GM12878 (cell line): ENCODE data around the gene PHC1. TPM values are rescaled to one million over a fixed set of nuclear protein-coding genes. Genes with fewer than 3 reads are reported as not detected.

Experiments
- ATAC-seq: fragments of 200-7000 bp; cut with Tn5 transposase; 3 replicates; pipeline ENCODE4 v1.9.1; 2020; ENCODE audit warnings: mild to moderate bottlenecking, moderate library complexity
- BruUV-seq: library from RNA; stranded (reverse); fragments of 400-500 nt; replicated peaks from 2 replicates; lab custom pipeline; 2021; lab: Mats Ljungman, UMichigan
- CTCF ChIA-PET: fragments of 300-600 bp; sonication (Branson Sonifier 250); formaldehyde crosslinking; extraction: SDS; loops from one replicate; lab custom pipeline; 2021; ENCODE audit warnings: inconsistent platforms; lab: Yijun Ruan, JAX
- POLR2A ChIA-PET: fragments of 350-600 bp; formaldehyde crosslinking; extraction: SDS; loops from one replicate; lab custom pipeline; 2021; ENCODE audit warnings: inconsistent platforms; lab: Charles Lee
- RAD21 ChIA-PET: fragments of 300-600 bp; sonication (Branson Sonifier 250); formaldehyde crosslinking; loops from one replicate; lab custom pipeline; 2023; ENCODE audit warnings: antibody characterized with exemption; ENCODE audit not compliant: unreplicated experiment; lab: Charles Lee
- SMC1A ChIA-PET: fragments of 300-600 bp; sonication (Branson Sonifier 250); formaldehyde crosslinking; loops from one replicate; lab custom pipeline; 2023; ENCODE audit not compliant: unreplicated experiment, uncharacterized antibody; lab: Charles Lee
- DNase-seq: peaks from one replicate; pipeline ENCODE4 v3.0.0-alpha.2; 2011; ENCODE audit warnings: low read depth, low spot score
- FAIRE-seq: peaks from 3 replicates; lab custom pipeline; 2011; peaks lifted over from hg19 to GRCh38; lab: Jason Lieb, UNC
- H2AFZ ChIP-seq: 2 replicates; pipeline ENCODE4 v1.6.0; 2011; ENCODE audit warnings: low read depth, low read length, control low read depth; ENCODE audit not compliant: control insufficient read depth
- H3K27ac ChIP-seq: 2 replicates; pipeline ENCODE4 v1.5.1; 2011; ENCODE audit warnings: control low read depth; ENCODE audit not compliant: control insufficient read depth, insufficient read depth
- H3K27me3 ChIP-seq, 2 experiments: replicated peaks in 1 of 2; 2 replicates each; pipeline versions ENCODE4 v1.6.0 to v1.6.1; 2011; ENCODE audit warnings: low read length in 1 of 2; ENCODE audit not compliant: control insufficient read depth in 2 of 2, insufficient read depth in 2 of 2
- H3K36me3 ChIP-seq, 2 experiments: 2 replicates each; pipeline ENCODE4 v1.5.1; 2011; ENCODE audit warnings: low read length in 1 of 2; ENCODE audit not compliant: control insufficient read depth in 2 of 2, insufficient read depth in 2 of 2
- H3K4me1 ChIP-seq: 2 replicates; pipeline ENCODE4 v1.6.1; 2011; ENCODE audit warnings: mild to moderate bottlenecking, low read length, moderate library complexity, mixed read lengths; ENCODE audit not compliant: control insufficient read depth, insufficient read depth
- H3K4me2 ChIP-seq: 2 replicates; pipeline ENCODE4 v1.6.0; 2011; ENCODE audit warnings: control low read depth; ENCODE audit not compliant: control insufficient read depth, insufficient read depth
- H3K4me3 ChIP-seq: fragments of 200-600 bp; sonication (generic); 2 replicates; pipeline ENCODE4 v1.5.1; 2016
- H3K79me2 ChIP-seq: 2 replicates; pipeline ENCODE4 v1.6.0; 2011; ENCODE audit warnings: low read length; ENCODE audit not compliant: control insufficient read depth, insufficient read depth
- H3K9ac ChIP-seq: 2 replicates; pipeline ENCODE4 v1.8.0; 2011; ENCODE audit warnings: low read length, control low read depth, mixed read lengths; ENCODE audit not compliant: control insufficient read depth, insufficient read depth
- H3K9me3 ChIP-seq: replicated peaks from 3 replicates; pipeline ENCODE4 v1.5.1; 2011; ENCODE audit warnings: mild to moderate bottlenecking, low read length; ENCODE audit not compliant: control insufficient read depth, insufficient read depth
- H4K20me1 ChIP-seq: 2 replicates; pipeline ENCODE4 v1.6.0; 2011; ENCODE audit not compliant: control insufficient read depth, insufficient read depth
- EED ChIP-seq: sonication (generic); IDR thresholded peaks from 2 replicates; pipeline ENCODE4 v1.6.1; 2016; ENCODE audit warnings: antibody characterized with exemption, low read depth
- ESRRA ChIP-seq: IDR thresholded peaks from 2 replicates; pipeline ENCODE4 v1.6.1; 2012; ENCODE audit warnings: mild to moderate bottlenecking, low read length, improper control_type of control experiment
- HDAC2 ChIP-seq: fragments of 200-600 bp; sonication (generic); IDR thresholded peaks from 2 replicates; pipeline ENCODE4 v1.6.1; 2017
- HDAC6 ChIP-seq: fragments of 200-600 bp; sonication (generic); IDR thresholded peaks from one replicate; pipeline ENCODE4 v1.8.0; 2017; ENCODE audit warnings: antibody characterized with exemption; ENCODE audit not compliant: unreplicated experiment
- KAT2A ChIP-seq: conservative IDR thresholded peaks from 2 replicates; pipeline ENCODE4 v1.6.1; 2011; ENCODE audit warnings: low read depth, low read length; ENCODE audit not compliant: control insufficient read depth
- NFXL1 ChIP-seq: fragments of 450-650 bp; IDR thresholded peaks from 2 replicates; pipeline ENCODE4 v1.6.1; 2017; ENCODE audit warnings: antibody characterized with exemption, mild to moderate bottlenecking, borderline replicate concordance
- NR2C1 ChIP-seq: fragments of 450-650 bp; IDR thresholded peaks from 2 replicates; pipeline ENCODE4 v1.6.1; 2017; ENCODE audit warnings: antibody characterized with exemption, mild to moderate bottlenecking, moderate library complexity
- PAX5 ChIP-seq: IDR thresholded peaks from 2 replicates; pipeline ENCODE4 v1.6.1; 2011; ENCODE audit warnings: low read depth, low read length, borderline replicate concordance
- PAX8 ChIP-seq: fragments of 450-650 bp; IDR thresholded peaks from 2 replicates; pipeline ENCODE4 v1.6.1; 2017; ENCODE audit warnings: mild to moderate bottlenecking, moderate library complexity
- RFX5 ChIP-seq: IDR thresholded peaks from 2 replicates; pipeline ENCODE4 v1.6.1; 2011; ENCODE audit warnings: low read depth, low read length, improper control_type of control experiment
- RUNX3 ChIP-seq: IDR thresholded peaks from 2 replicates; pipeline ENCODE4 v1.6.1; 2012; ENCODE audit warnings: low read length, inconsistent platforms
- SMARCA5 ChIP-seq: fragments of 450-650 bp; IDR thresholded peaks from 2 replicates; pipeline ENCODE4 v1.6.1; 2017; ENCODE audit warnings: mild to moderate bottlenecking
- TCF12 ChIP-seq: IDR thresholded peaks from 2 replicates; pipeline ENCODE4 v1.6.1; 2011; ENCODE audit warnings: low read depth, mild to moderate bottlenecking, low read length
- YBX1 ChIP-seq: fragments of 450-650 bp; IDR thresholded peaks from 2 replicates; pipeline ENCODE4 v1.6.1; 2016; ENCODE audit warnings: antibody characterized with exemption
- YY1 ChIP-seq: IDR thresholded peaks from 2 replicates; pipeline ENCODE4 v1.6.1; 2011; ENCODE audit warnings: low read depth, mild to moderate bottlenecking, low read length
- ZBTB33 ChIP-seq: fragments of 450-650 bp; IDR thresholded peaks from 2 replicates; pipeline ENCODE4 v1.6.1; 2017; ENCODE audit warnings: mild to moderate bottlenecking
- ZNF217 ChIP-seq: fragments of 450-650 bp; IDR thresholded peaks from 2 replicates; pipeline ENCODE4 v1.6.1; 2017; ENCODE audit warnings: antibody characterized with exemption, mild to moderate bottlenecking
- ZNF384 ChIP-seq: IDR thresholded peaks from 2 replicates; pipeline ENCODE4 v1.6.1; 2012; ENCODE audit warnings: low read depth, mild to moderate bottlenecking, low read length, improper control_type of control experiment, borderline replicate concordance
- WGBS: methylation state at CpG from one replicate; pipeline ENCODE4 v1.1.6; 2016; ENCODE audit warnings: low lambda C conversion rate; ENCODE audit not compliant: insufficient replicate concordance, insufficient coverage; ENCODE audit errors: missing lambda C conversion rate; 5-methylcytosine and 5-hydroxymethylcytosine counted together
- in situ Hi-C: fragments of 300-500 bp; cut with MboI; formaldehyde crosslinking; loops from 9 replicates; pipeline ENCODE4 v1.14.3; 2018; ENCODE audit warnings: mixed read lengths
- intact Hi-C: fragments of 100-400 bp; cut with micrococcal nuclease; formaldehyde crosslinking; loops from one replicate; pipeline ENCODE4 v1.14.2; 2022; ENCODE audit not compliant: unreplicated experiment
- polyA plus RNA-seq, 11 experiments: library from polyadenylated mRNA; depleted of rRNA in 4 of 11; unstranded in 6 of 11; stranded (reverse) in 5 of 11; fragments of >200 nt; fragmentation: Nextera tagmentation in 4 of 11; fragmentation: Illumina TruSeq in 1 of 11; extraction: Ambion mirVana in 4 of 11; extraction: Trizol in 1 of 11; gene quantifications; 1 replicate in 1 of 11; 2 replicates in 10 of 11; pipeline versions ENCODE4 v1.2.1 to v1.2.3, GENCODE V29; 2011 to 2016; ENCODE audit warnings: inconsistent platforms in 2 of 11, missing spikeins in 2 of 11, low read depth in 1 of 11
- total RNA-seq, 4 experiments: library from RNA; depleted of rRNA in 3 of 4; stranded (reverse); fragments of >200 nt in 3 of 4; fragmentation: Illumina TruSeq in 1 of 4; extraction: Trizol in 1 of 4; gene quantifications; 2 replicates each; pipeline versions ENCODE4 v1.2.1 to v1.2.3, GENCODE V29; 2013 to 2021
- TF ChIP-seq, protein P1 (sequence below): fragments of 150-350 bp; IDR thresholded peaks from 2 replicates; pipeline ENCODE4 v1.6.1; 2014; ENCODE audit warnings: mild to moderate bottlenecking, low read depth, low read length

Gene PHC1
- total and polyA plus RNA-seq, 10 of the 15 experiments (the other 5 are each of a cell fraction or from before 2014, with no cell fraction given) = 0.50 to 16.3 (median 2.1) TPM

DNA sequence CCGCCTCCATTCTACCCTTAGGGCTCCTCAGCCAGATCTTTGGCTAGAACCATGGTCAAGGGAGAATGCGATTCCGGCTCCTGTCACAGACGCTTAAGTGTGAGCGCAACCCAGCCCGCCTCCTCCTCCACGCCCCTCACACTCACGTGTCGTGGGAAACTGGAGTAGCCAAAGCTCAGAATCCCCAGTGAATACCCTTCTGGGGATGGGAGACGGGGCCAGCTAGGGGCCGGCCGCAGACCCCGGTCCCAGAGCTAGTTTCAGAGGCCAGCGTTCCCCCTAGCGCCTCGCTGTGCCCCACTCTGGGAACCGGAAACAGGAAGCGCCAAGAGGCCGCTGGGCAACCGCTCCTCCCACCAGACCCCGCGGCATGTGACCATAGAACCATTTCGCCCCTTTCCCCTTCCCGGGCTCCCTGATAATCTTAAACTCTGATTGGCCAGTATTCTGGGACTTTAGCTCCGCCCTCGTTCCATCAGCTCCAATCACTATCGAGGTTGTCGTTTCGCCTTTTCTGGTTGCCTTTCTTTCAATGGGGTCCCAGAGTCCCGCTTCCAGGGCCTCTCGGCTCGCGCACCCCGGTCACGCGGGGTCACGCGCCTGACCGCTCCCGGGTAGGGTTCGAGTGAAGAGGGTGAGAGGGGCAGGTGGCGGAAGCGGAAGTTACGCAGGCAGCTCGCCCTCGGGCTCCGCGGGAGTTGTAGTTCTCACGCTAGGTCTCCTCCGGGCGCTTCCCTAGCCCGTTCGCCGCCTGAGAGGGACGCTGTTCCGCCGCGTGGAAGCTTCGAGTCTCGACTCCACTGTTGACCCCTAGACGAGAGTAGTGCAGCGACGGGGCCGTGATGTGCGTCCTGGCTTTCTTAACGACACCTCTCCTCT lies 35.3 kb downstream of the PHC1 start, which contains the start of gene M6PR:
Gene M6PR, minus strand, starts transcription at position 304 of the 879 bp plus-strand sequence. CDS start 3,241 bp downstream, outside the sequence.
- in situ Hi-C loops (loop anchor here (5.0 kb wide), 1 partner anchor 93 kb away; no protein-coding TSS in a partner anchor), intact Hi-C loops (loop anchor here (1.0 to 5.0 kb wide), 3 partner anchors 47 to 267 kb away; no protein-coding TSS in a partner anchor)
- ChIA-PET RAD21 (interaction anchor here (0.8 to 3.3 kb wide), 10 partner anchors 35 to 406 kb away, joined by 3 to 23 read pairs (median 4); partner anchors contain the start of gene PHC1), POLR2A (interaction anchor here (0.8 to 2.4 kb wide), 6 partner anchors 11 to 305 kb away, joined by 3 to 8 read pairs (median 4); no protein-coding TSS in a partner anchor), CTCF (interaction anchor here (0.6 to 3.9 kb wide), 16 partner anchors 7 to 301 kb away, joined by 3 to 30 read pairs (median 6); partner anchors contain the start of gene PHC1), SMC1A (interaction anchor here (0.6 to 3.8 kb wide), 7 partner anchors 36 to 92 kb away, joined by 3 to 36 read pairs (median 3); partner anchors contain the start of gene PHC1)
- no peaks in the 10 kb centered on the region; the same call in 2 of the 3 replicates for H3K9me3 ChIP-seq
- H3K9ac ChIP-seq = peak within 1 kb of the TSS; percentile 74
- WGBS = under 1% methylated on average over 66 of the region's 66 CpGs
- peaks cover 39% of the 10 kb centered on the region for H3K79me2 ChIP-seq
- FAIRE-seq (peak; percentile 94), DNase-seq (peak; percentile 94), ATAC-seq (peak; percentile 90)
- BruUV-seq = no TSS peak
- H3K4me2 ChIP-seq = peak within 1 kb of the TSS; percentile 86
- H4K20me1 ChIP-seq = no peaks in the 10 kb centered on the region
- H3K27ac ChIP-seq = peak within 1 kb of the TSS; percentile 94
- peaks cover 10% of the 10 kb centered on the region; the same call in 1 of the 2 replicates for H3K4me1 ChIP-seq
- H3K36me3 ChIP-seq = peaks cover 1 to 9% of the 10 kb centered on the region in 2 experiments; a peak in 2 of 4 replicates
- H3K27me3 ChIP-seq = no peaks in the 10 kb centered on the region
- H2AFZ ChIP-seq = peak within 1 kb of the TSS; percentile 91
- H3K4me3 ChIP-seq = peak within 1 kb of the TSS; percentile 86
- TF ChIP-seq SMARCA5 = peak; percentile 80; the same call in 1 of the 2 replicates
- TF ChIP-seq RFX5 = peak; percentile 33; the same call in 1 of the 2 replicates
- peak; percentile 35; the same call in 1 of the 2 replicates for TF ChIP-seq EED
- no peak for TF ChIP-seq ZBTB33
- no peak for TF ChIP-seq KAT2A
- TF ChIP-seq ZNF217 = no peak
- TF ChIP-seq YY1 = peak; percentile 48
- no peak for TF ChIP-seq HDAC6
- TF ChIP-seq HDAC2 = no peak
- peak; percentile 53 for TF ChIP-seq RUNX3
- TF ChIP-seq NFXL1 = no peak
- TF ChIP-seq TCF12 = peak; percentile 53
- no peak for TF ChIP-seq YBX1
- TF ChIP-seq, protein P1, sequence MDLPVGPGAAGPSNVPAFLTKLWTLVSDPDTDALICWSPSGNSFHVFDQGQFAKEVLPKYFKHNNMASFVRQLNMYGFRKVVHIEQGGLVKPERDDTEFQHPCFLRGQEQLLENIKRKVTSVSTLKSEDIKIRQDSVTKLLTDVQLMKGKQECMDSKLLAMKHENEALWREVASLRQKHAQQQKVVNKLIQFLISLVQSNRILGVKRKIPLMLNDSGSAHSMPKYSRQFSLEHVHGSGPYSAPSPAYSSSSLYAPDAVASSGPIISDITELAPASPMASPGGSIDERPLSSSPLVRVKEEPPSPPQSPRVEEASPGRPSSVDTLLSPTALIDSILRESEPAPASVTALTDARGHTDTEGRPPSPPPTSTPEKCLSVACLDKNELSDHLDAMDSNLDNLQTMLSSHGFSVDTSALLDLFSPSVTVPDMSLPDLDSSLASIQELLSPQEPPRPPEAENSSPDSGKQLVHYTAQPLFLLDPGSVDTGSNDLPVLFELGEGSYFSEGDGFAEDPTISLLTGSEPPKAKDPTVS = no peak
- TF ChIP-seq PAX5 = peak; percentile 58
- no peak for TF ChIP-seq ESRRA
- TF ChIP-seq PAX8 = no peak
- TF ChIP-seq ZNF384 = no peak
- peak; percentile 82 for TF ChIP-seq NR2C1
